Progenitor cell of endocrine pancreas (in vitro differentiated cells): ENCODE measurements around the gene CYP26C1. TPM values are rescaled to one million over a fixed set of nuclear protein-coding genes. Genes with fewer than 3 reads are reported as not detected.

ENCODE experiments used
- DNase-seq: peaks from one replicate; pipeline ENCODE4 v3.0.0; 2021; ENCODE audit warnings: low spot score; ENCODE audit not compliant: unreplicated experiment
- H3K27ac Mint-ChIP-seq: 2 replicates; pipeline ENCODE4 v1.8.0; 2021; ENCODE audit warnings: mild to moderate bottlenecking, moderate library complexity, mixed read lengths
- H3K27me3 Mint-ChIP-seq: 2 replicates; pipeline ENCODE4 v1.8.0; 2021; ENCODE audit warnings: mixed read lengths
- H3K36me3 Mint-ChIP-seq: 2 replicates; pipeline ENCODE4 v1.8.0; 2022; ENCODE audit warnings: mixed read lengths; ENCODE audit not compliant: insufficient read depth
- H3K4me1 Mint-ChIP-seq: 2 replicates; pipeline ENCODE4 v1.8.0; 2021; ENCODE audit warnings: low read depth, mixed read lengths
- H3K4me3 Mint-ChIP-seq: 2 replicates; pipeline ENCODE4 v1.8.0; 2021; ENCODE audit warnings: low read depth, mild to moderate bottlenecking, moderate library complexity, mixed read lengths
- H3K9me3 Mint-ChIP-seq: 2 replicates; pipeline ENCODE4 v1.8.0; 2021; ENCODE audit warnings: low read depth, mixed read lengths
- CTCF ChIP-seq: fragments of 200-600 bp; sonication (generic); IDR thresholded peaks from one replicate; pipeline ENCODE4 v1.5.0; 2021; ENCODE audit warnings: antibody characterized with exemption, mild to moderate bottlenecking; ENCODE audit not compliant: unreplicated experiment
- total RNA-seq: library from RNA; stranded (reverse); gene quantifications from 2 replicates; pipeline ENCODE4 v1.2.1, GENCODE V29; 2021

Gene CYP26C1
- total RNA-seq, 1 donor from 2014 or later = 0.26 TPM

- no peak for DNase-seq
- Mint-ChIP-seq H3K9me3 (no peaks in the 10 kb centered on the region), H3K4me3 (no peak overlapping the region), H3K36me3 (no peaks in the 10 kb centered on the region), H3K4me1 (peaks cover 5% of the 10 kb centered on the region), H3K27ac (no peak overlapping the region), H3K27me3 (peaks cover 12% of the 10 kb centered on the region)
- TF ChIP-seq CTCF = no peak
Observed at GRCh38 chr10:93110472-93111146, 50.0 kb downstream of the CYP26C1 start.

GRCh38 chr10:93113042-93113441 lies 52.4 kb downstream of the CYP26C1 start:
- Mint-ChIP-seq H3K9me3 (peaks cover 3% of the 10 kb centered on the region), H3K27me3 (peaks cover 12% of the 10 kb centered on the region), H3K4me3 (no peak overlapping the region), H3K4me1 (no peaks in the 10 kb centered on the region), H3K36me3 (no peaks in the 10 kb centered on the region), H3K27ac (no peak overlapping the region)
- TF ChIP-seq CTCF = no peak
- no peak for DNase-seq

GRCh38 chr10:93115661-93116383 lies 55.2 kb downstream of the CYP26C1 start:
- H3K4me3 Mint-ChIP-seq = no peak overlapping the region

More at GRCh38 chr10:93115661-93116383, 55.2 kb downstream of the CYP26C1 start:
- no peak overlapping the region for H3K27ac Mint-ChIP-seq
- peaks cover 18% of the 10 kb centered on the region for H3K27me3 Mint-ChIP-seq
- H3K9me3 Mint-ChIP-seq = peaks cover 3% of the 10 kb centered on the region
- peak; percentile 54 for DNase-seq
- H3K4me1 Mint-ChIP-seq = no peaks in the 10 kb centered on the region
- no peaks in the 10 kb centered on the region for H3K36me3 Mint-ChIP-seq
- peak; percentile 41 for TF ChIP-seq CTCF

Other genes with a start within 250 kb of the CYP26C1 start
- 20.6 and 21.7 TPM in 2 replicates for gene EXOC6, start 212.3 kb upstream of the CYP26C1 start, total RNA-seq
- gene CYP26A1, start 13.1 kb downstream of the CYP26C1 start, total RNA-seq = 1.8 and 3.4 TPM in 2 replicates